Measurements from ENCODE around the gene SLBP.

Gene SLBP

DNA sequence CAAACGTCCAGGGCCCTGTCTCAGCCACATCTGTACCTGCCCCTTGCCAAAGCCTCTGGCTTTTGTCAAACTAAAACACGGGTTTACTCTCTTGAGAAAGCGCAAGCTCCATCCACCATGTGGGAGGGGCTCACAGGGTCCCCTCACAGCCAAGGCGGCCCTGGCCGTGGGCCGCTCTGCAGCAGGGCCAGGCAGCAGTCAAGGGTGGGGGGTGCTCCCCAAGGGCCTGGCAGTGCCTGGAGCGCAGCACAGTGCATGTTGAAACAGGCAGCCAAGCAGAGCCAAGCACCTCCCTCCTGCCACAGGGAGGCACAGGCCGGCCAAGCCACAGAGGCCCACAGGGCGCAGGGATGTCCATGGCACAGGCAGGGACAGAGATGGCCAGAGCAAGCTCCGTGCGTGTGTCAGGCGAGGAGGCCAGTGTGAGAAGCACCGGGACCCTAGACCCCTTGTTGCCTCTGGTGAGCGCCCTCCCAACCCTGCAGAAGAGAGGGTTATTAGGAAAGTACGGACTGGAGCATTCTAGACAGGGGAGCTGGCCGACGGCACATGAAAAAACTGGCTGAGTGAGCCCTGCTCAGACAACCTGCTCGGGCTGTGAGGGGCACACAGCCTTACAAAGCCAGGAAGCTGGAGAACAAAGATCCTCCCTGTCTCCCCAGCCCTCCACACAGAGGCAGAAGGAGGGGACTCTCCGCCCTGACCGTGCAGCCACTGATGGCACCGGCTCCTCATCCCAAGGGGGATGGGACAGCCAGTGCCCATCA, 67.0 kb downstream of the SLBP start:
- no peak for DNase-seq

GRCh38 chr4:1643971-1644735, 68.0 kb downstream of the SLBP start:
- no peak for DNase-seq

Measured in DMS153 (cell line).